GM12878 (cell line): ENCODE data around the gene SLC24A3. TPM values are rescaled to one million over a fixed set of nuclear protein-coding genes. Genes with fewer than 3 reads are reported as not detected.

Experiments used
- ATAC-seq: fragments of 200-7000 bp; cut with Tn5 transposase; 3 replicates; pipeline ENCODE4 v1.9.1; 2020; ENCODE audit warnings: mild to moderate bottlenecking, moderate library complexity
- BruUV-seq: library from RNA; stranded (reverse); fragments of 400-500 nt; replicated peaks from 2 replicates; lab custom pipeline; 2021; lab: Mats Ljungman, UMichigan
- CTCF ChIA-PET: fragments of 300-600 bp; sonication (Branson Sonifier 250); formaldehyde crosslinking; extraction: SDS; loops from one replicate; lab custom pipeline; 2021; ENCODE audit warnings: inconsistent platforms; lab: Yijun Ruan, JAX
- POLR2A ChIA-PET: fragments of 350-600 bp; formaldehyde crosslinking; extraction: SDS; loops from one replicate; lab custom pipeline; 2021; ENCODE audit warnings: inconsistent platforms; lab: Charles Lee
- RAD21 ChIA-PET: fragments of 300-600 bp; sonication (Branson Sonifier 250); formaldehyde crosslinking; loops from one replicate; lab custom pipeline; 2023; ENCODE audit warnings: antibody characterized with exemption; ENCODE audit not compliant: unreplicated experiment; lab: Charles Lee
- SMC1A ChIA-PET: fragments of 300-600 bp; sonication (Branson Sonifier 250); formaldehyde crosslinking; loops from one replicate; lab custom pipeline; 2023; ENCODE audit not compliant: unreplicated experiment, uncharacterized antibody; lab: Charles Lee
- DNase-seq: peaks from one replicate; pipeline ENCODE4 v3.0.0-alpha.2; 2011; ENCODE audit warnings: low read depth, low spot score
- FAIRE-seq: peaks from 3 replicates; lab custom pipeline; 2011; peaks lifted over from hg19 to GRCh38; lab: Jason Lieb, UNC
- H2AFZ ChIP-seq: 2 replicates; pipeline ENCODE4 v1.6.0; 2011; ENCODE audit warnings: low read depth, low read length, control low read depth; ENCODE audit not compliant: control insufficient read depth
- H3K27ac ChIP-seq: 2 replicates; pipeline ENCODE4 v1.5.1; 2011; ENCODE audit warnings: control low read depth; ENCODE audit not compliant: control insufficient read depth, insufficient read depth
- H3K27me3 ChIP-seq, 2 experiments: replicated peaks in 1 of 2; 2 replicates each; pipeline versions ENCODE4 v1.6.0 to v1.6.1; 2011; ENCODE audit warnings: low read length in 1 of 2; ENCODE audit not compliant: control insufficient read depth in 2 of 2, insufficient read depth in 2 of 2
- H3K36me3 ChIP-seq, 2 experiments: 2 replicates each; pipeline ENCODE4 v1.5.1; 2011; ENCODE audit warnings: low read length in 1 of 2; ENCODE audit not compliant: control insufficient read depth in 2 of 2, insufficient read depth in 2 of 2
- H3K4me1 ChIP-seq: 2 replicates; pipeline ENCODE4 v1.6.1; 2011; ENCODE audit warnings: mild to moderate bottlenecking, low read length, moderate library complexity, mixed read lengths; ENCODE audit not compliant: control insufficient read depth, insufficient read depth
- H3K4me2 ChIP-seq: 2 replicates; pipeline ENCODE4 v1.6.0; 2011; ENCODE audit warnings: control low read depth; ENCODE audit not compliant: control insufficient read depth, insufficient read depth
- H3K4me3 ChIP-seq: fragments of 200-600 bp; sonication (generic); 2 replicates; pipeline ENCODE4 v1.5.1; 2016
- H3K79me2 ChIP-seq: 2 replicates; pipeline ENCODE4 v1.6.0; 2011; ENCODE audit warnings: low read length; ENCODE audit not compliant: control insufficient read depth, insufficient read depth
- H3K9ac ChIP-seq: 2 replicates; pipeline ENCODE4 v1.8.0; 2011; ENCODE audit warnings: low read length, control low read depth, mixed read lengths; ENCODE audit not compliant: control insufficient read depth, insufficient read depth
- H3K9me3 ChIP-seq: replicated peaks from 3 replicates; pipeline ENCODE4 v1.5.1; 2011; ENCODE audit warnings: mild to moderate bottlenecking, low read length; ENCODE audit not compliant: control insufficient read depth, insufficient read depth
- H4K20me1 ChIP-seq: 2 replicates; pipeline ENCODE4 v1.6.0; 2011; ENCODE audit not compliant: control insufficient read depth, insufficient read depth
- IRF5 ChIP-seq: fragments of 450-650 bp; IDR thresholded peaks from 2 replicates; pipeline ENCODE4 v1.6.1; 2017; ENCODE audit warnings: borderline replicate concordance
- KDM1A ChIP-seq: fragments of 200-600 bp; sonication (generic); IDR thresholded peaks from 2 replicates; pipeline ENCODE4 v1.6.1; 2016; ENCODE audit warnings: borderline replicate concordance
- LARP7 ChIP-seq: fragments of 450-650 bp; IDR thresholded peaks from 2 replicates; pipeline ENCODE4 v1.6.1; 2017; ENCODE audit warnings: mild to moderate bottlenecking
- PAX8 ChIP-seq: fragments of 450-650 bp; IDR thresholded peaks from 2 replicates; pipeline ENCODE4 v1.6.1; 2017; ENCODE audit warnings: mild to moderate bottlenecking, moderate library complexity
- RELB ChIP-seq: fragments of 450-650 bp; IDR thresholded peaks from 2 replicates; pipeline ENCODE4 v1.6.1; 2017; ENCODE audit warnings: low read depth, mild to moderate bottlenecking, moderate library complexity
- SKIL ChIP-seq: fragments of 450-650 bp; IDR thresholded peaks from 2 replicates; pipeline ENCODE4 v1.6.1; 2017; ENCODE audit warnings: mild to moderate bottlenecking, low read depth, inconsistent platforms; ENCODE audit not compliant: poor library complexity, severe bottlenecking
- USF1 ChIP-seq: IDR thresholded peaks from 2 replicates; pipeline ENCODE4 v1.6.1; 2011; ENCODE audit warnings: borderline replicate concordance, low read depth, mild to moderate bottlenecking, moderate library complexity, mixed read lengths, low read length; ENCODE audit not compliant: insufficient read depth; ENCODE audit errors: extremely low read length
- ZBTB11 ChIP-seq: fragments of 450-650 bp; formaldehyde crosslinking; IDR thresholded peaks from 2 replicates; pipeline ENCODE4 v1.5.0; 2022; ENCODE audit warnings: mild to moderate bottlenecking, missing genetic modification characterization
- whole genome bisulfite sequencing: methylation state at CpG from one replicate; pipeline ENCODE4 v1.1.6; 2016; ENCODE audit warnings: low lambda C conversion rate; ENCODE audit not compliant: insufficient replicate concordance, insufficient coverage; ENCODE audit errors: missing lambda C conversion rate; 5-methylcytosine and 5-hydroxymethylcytosine counted together
- in situ Hi-C: fragments of 300-500 bp; cut with MboI; formaldehyde crosslinking; loops from 9 replicates; pipeline ENCODE4 v1.14.3; 2018; ENCODE audit warnings: mixed read lengths
- intact Hi-C: fragments of 100-400 bp; cut with micrococcal nuclease; formaldehyde crosslinking; loops from one replicate; pipeline ENCODE4 v1.14.2; 2022; ENCODE audit not compliant: unreplicated experiment
- polyA plus RNA-seq, 11 experiments: library from polyadenylated mRNA; depleted of rRNA in 4 of 11; unstranded in 6 of 11; stranded (reverse) in 5 of 11; fragments of >200 nt; fragmentation: Nextera tagmentation in 4 of 11; fragmentation: Illumina TruSeq in 1 of 11; extraction: Ambion mirVana in 4 of 11; extraction: Trizol in 1 of 11; gene quantifications; 1 replicate in 1 of 11; 2 replicates in 10 of 11; pipeline versions ENCODE4 v1.2.1 to v1.2.3, GENCODE V29; 2011 to 2016; ENCODE audit warnings: inconsistent platforms in 2 of 11, missing spikeins in 2 of 11, low read depth in 1 of 11
- total RNA-seq, 4 experiments: library from RNA; depleted of rRNA in 3 of 4; stranded (reverse); fragments of >200 nt in 3 of 4; fragmentation: Illumina TruSeq in 1 of 4; extraction: Trizol in 1 of 4; gene quantifications; 2 replicates each; pipeline versions ENCODE4 v1.2.1 to v1.2.3, GENCODE V29; 2013 to 2021

SLC24A3 gene
- total and polyA plus RNA-seq, 10 of the 15 experiments (the other 5 are each of a cell fraction or from before 2014, with no cell fraction given) = 0.04 TPM; not detected in 9

- TF ChIP-seq ZBTB11 (CRISPR knock-in tag) (no peak), RELB (no peak), PAX8 (no peak), LARP7 (no peak), KDM1A (no peak)
Observed at GRCh38 chr20:19376451-19377229, 164.2 kb downstream of the SLC24A3 start (continued).

GRCh38 chr20:19378058-19378457, 165.6 kb downstream of the SLC24A3 start:
- Histone ChIP-seq H3K9ac (no peak overlapping the region), H3K4me3 (no peak overlapping the region), H2AFZ (no peak overlapping the region), H3K4me1 (no peaks in the 10 kb centered on the region), H3K9me3 (no peaks in the 10 kb centered on the region), H3K36me3 (no peaks in the 10 kb centered on the region), H3K79me2 (no peaks in the 10 kb centered on the region), H3K4me2 (no peak overlapping the region), H3K27ac (no peak overlapping the region), H3K27me3 (no peaks in the 10 kb centered on the region; a peak in 1 of 4 replicates), H4K20me1 (no peaks in the 10 kb centered on the region)
- intact Hi-C loops = no loop called here
- no peak for DNase-seq
- ChIA-PET CTCF (no interaction called here), POLR2A (no interaction called here), SMC1A (interaction anchor here (0.6 kb wide), 1 partner anchor 551 kb away, joined by 3 read pairs; no protein-coding TSS in a partner anchor), RAD21 (no interaction called here)
- in situ Hi-C loops = no loop called here
- ATAC-seq = no peak
- 2% methylated on average over 3 of the region's 3 CpGs for WGBS
- BruUV-seq = no TSS peak
- FAIRE-seq = no peak
- TF ChIP-seq SKIL (no peak), USF1 (no peak), IRF5 (no peak), RELB (no peak)
